K562 (cell line): ENCODE results near the gene PPT1. TPM values are rescaled to one million over a fixed set of nuclear protein-coding genes. Genes with fewer than 3 reads are reported as not detected.

Experiments used
- ESRRA ChIP-seq: fragments of 450-650 bp; IDR thresholded peaks from 2 replicates; pipeline ENCODE4 v1.6.1; 2014; ENCODE audit warnings: low read depth, mild to moderate bottlenecking, moderate library complexity, borderline replicate concordance
- KLF10 ChIP-seq: fragments of 250-450 bp; sonication (Bioruptor Pico); IDR thresholded peaks from 2 replicates; pipeline ENCODE4 v1.6.1; 2021; ENCODE audit warnings: matching md5 sums
- PHF20 ChIP-seq: fragments of 450-650 bp; IDR thresholded peaks from 2 replicates; pipeline ENCODE4 v1.6.1; 2018; ENCODE audit not compliant: partially characterized antibody
- PTRF ChIP-seq: fragments of 450-650 bp; IDR thresholded peaks from 2 replicates; pipeline ENCODE4 v1.6.1; 2016; ENCODE audit warnings: mild to moderate bottlenecking, missing genetic modification characterization, missing compliant biosample characterization
- TOE1 ChIP-seq, 2 experiments: fragments of 450-650 bp in 1 of 2; sonication (generic) in 1 of 2; formaldehyde crosslinking in 1 of 2; IDR thresholded peaks; 2 replicates each; pipeline versions ENCODE4 v1.7.1 to v1.8.0; 2016 to 2022; ENCODE audit warnings: borderline replicate concordance in 2 of 2, mild to moderate bottlenecking in 2 of 2, antibody characterized with exemption in 1 of 2, inconsistent platforms in 1 of 2, low read depth in 1 of 2, missing genetic modification reagents in 1 of 2, moderate library complexity in 1 of 2
- XRCC3 ChIP-seq: fragments of 450-650 bp; IDR thresholded peaks from 2 replicates; pipeline ENCODE4 v1.6.1; 2017; ENCODE audit warnings: mild to moderate bottlenecking, moderate library complexity
- ZBTB7A ChIP-seq: IDR thresholded peaks from 2 replicates; pipeline ENCODE4 v1.6.1; 2011; ENCODE audit warnings: low read depth, mild to moderate bottlenecking, low read length, moderate library complexity, borderline replicate concordance; ENCODE audit not compliant: control insufficient read depth
- ZNF583 ChIP-seq: fragments of 250-450 bp; sonication (Bioruptor Pico); IDR thresholded peaks from 2 replicates; pipeline ENCODE4 v1.4.0; 2020
- ZNF589 ChIP-seq: fragments of 200-800 bp; sonication (Bioruptor generic); IDR thresholded peaks from 2 replicates; pipeline ENCODE4 v1.6.1; 2016; ENCODE audit warnings: low read depth, missing genetic modification characterization, missing compliant biosample characterization
- polyA plus RNA-seq, 8 experiments: library from polyadenylated mRNA; depleted of rRNA in 4 of 8; stranded (reverse) in 5 of 8; unstranded in 3 of 8; fragments of >200 nt; fragmentation: Nextera tagmentation in 2 of 8; fragmentation: Illumina TruSeq in 1 of 8; extraction: Ambion mirVana in 2 of 8; extraction: Trizol in 1 of 8; gene quantifications; 2 replicates each; pipeline versions ENCODE4 v1.2.1 to v1.2.3, GENCODE V29; 2011 to 2014; ENCODE audit warnings: inconsistent platforms in 1 of 8, missing spikeins in 1 of 8
- total RNA-seq, 7 experiments: library from RNA; depleted of rRNA in 6 of 7; stranded (reverse); fragments of >200 nt in 6 of 7; fragmentation: Illumina TruSeq in 2 of 7; extraction: Trizol in 2 of 7; gene quantifications; 2 replicates each; pipeline versions ENCODE4 v1.2.1 to v1.2.3, GENCODE V29; 2011 to 2021; ENCODE audit warnings: low replicate concordance in 1 of 7
- TF ChIP-seq, protein P1 (sequence below): fragments of 450-650 bp; IDR thresholded peaks from 2 replicates; pipeline ENCODE4 v1.6.1; 2016; ENCODE audit warnings: low read depth
- TF ChIP-seq, protein P2 (sequence below), 2 experiments: fragments of 250-450 bp in 1 of 2; fragments of 450-650 bp in 1 of 2; sonication (Bioruptor Pico) in 1 of 2; IDR thresholded peaks; 2 replicates each; pipeline versions ENCODE4 v1.6.1 to v1.8.0; 2016 to 2021; ENCODE audit warnings: mild to moderate bottlenecking in 2 of 2, moderate library complexity in 2 of 2, missing compliant biosample characterization in 1 of 2, missing genetic modification characterization in 1 of 2
- TF ChIP-seq, protein P3 (sequence below): IDR thresholded peaks from 3 replicates; pipeline ENCODE4 v1.6.1; 2011; ENCODE audit warnings: borderline replicate concordance, mild to moderate bottlenecking, moderate library complexity; ENCODE audit not compliant: insufficient read length; ENCODE audit errors: extremely low read depth

Gene PPT1
- total and polyA plus RNA-seq, 9 of the 15 experiments (the other 6 are each of a cell fraction or from before 2014, with no cell fraction given) = 72.2 to 285 (median 143) TPM

DNA sequence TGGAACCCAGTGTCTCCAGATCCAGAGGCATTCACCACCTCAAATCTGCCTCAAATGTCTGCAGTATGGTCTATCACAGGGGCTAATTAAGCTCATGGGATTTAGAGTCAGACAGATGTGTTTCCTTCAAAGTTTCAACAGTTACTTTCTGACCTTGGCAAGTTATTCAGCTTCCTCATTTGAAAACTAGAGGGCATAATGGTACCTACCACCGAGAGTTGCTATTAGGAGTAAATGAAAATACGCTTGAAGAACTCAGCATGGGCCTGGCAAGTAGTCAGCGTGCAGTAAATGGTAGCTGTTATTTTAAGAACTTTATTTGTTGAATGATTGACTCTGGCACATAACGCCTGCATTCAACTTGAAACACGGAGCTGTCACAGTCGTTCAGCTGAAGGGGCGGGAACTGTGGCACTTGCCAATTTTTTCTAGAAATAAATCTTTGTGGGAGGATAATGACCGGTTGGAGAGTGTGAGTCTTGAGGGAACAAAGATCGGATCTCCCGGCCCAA is 57.8 kb downstream of the PPT1 start (continued):
- TF ChIP-seq, protein P1, sequence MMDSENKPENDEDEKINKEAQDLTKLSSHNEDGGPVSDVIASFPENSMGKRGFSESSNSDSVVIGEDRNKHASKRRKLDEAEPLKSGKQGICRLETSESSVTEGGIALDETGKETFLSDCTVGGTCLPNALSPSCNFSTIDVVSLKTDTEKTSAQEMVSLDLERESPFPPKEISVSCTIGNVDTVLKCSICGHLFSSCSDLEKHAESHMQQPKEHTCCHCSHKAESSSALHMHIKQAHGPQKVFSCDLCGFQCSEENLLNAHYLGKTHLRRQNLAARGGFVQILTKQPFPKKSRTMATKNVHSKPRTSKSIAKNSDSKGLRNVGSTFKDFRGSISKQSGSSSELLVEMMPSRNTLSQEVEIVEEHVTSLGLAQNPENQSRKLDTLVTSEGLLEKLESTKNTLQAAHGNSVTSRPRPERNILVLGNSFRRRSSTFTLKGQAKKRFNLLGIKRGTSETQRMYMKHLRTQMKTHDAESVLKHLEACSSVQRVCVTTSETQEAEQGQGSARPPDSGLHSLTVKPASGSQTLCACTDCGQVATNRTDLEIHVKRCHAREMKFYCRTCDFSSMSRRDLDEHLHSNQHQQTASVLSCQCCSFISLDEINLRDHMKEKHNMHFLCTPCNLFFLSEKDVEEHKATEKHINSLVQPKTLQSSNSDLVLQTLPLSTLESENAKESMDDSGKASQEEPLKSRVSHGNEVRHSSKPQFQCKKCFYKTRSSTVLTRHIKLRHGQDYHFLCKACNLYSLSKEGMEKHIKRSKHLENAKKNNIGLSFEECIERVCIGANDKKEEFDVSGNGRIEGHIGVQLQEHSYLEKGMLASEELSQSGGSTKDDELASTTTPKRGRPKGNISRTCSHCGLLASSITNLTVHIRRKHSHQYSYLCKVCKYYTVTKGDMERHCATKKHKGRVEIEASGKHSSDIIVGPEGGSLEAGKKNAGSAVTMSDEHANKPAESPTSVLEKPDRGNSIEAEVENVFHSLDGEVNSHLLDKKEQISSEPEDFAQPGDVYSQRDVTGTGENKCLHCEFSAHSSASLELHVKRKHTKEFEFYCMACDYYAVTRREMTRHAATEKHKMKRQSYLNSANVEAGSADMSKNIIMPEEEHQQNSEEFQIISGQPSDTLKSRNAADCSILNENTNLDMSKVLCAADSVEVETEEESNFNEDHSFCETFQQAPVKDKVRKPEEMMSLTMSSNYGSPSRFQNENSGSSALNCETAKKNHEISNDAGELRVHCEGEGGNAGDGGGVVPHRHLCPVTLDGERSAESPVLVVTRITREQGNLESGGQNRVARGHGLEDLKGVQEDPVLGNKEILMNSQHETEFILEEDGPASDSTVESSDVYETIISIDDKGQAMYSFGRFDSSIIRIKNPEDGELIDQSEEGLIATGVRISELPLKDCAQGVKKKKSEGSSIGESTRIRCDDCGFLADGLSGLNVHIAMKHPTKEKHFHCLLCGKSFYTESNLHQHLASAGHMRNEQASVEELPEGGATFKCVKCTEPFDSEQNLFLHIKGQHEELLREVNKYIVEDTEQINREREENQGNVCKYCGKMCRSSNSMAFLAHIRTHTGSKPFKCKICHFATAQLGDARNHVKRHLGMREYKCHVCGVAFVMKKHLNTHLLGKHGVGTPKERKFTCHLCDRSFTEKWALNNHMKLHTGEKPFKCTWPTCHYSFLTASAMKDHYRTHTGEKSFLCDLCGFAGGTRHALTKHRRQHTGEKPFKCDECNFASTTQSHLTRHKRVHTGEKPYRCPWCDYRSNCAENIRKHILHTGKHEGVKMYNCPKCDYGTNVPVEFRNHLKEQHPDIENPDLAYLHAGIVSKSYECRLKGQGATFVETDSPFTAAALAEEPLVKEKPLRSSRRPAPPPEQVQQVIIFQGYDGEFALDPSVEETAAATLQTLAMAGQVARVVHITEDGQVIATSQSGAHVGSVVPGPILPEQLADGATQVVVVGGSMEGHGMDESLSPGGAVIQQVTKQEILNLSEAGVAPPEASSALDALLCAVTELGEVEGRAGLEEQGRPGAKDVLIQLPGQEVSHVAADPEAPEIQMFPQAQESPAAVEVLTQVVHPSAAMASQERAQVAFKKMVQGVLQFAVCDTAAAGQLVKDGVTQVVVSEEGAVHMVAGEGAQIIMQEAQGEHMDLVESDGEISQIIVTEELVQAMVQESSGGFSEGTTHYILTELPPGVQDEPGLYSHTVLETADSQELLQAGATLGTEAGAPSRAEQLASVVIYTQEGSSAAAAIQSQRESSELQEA = no peak
- TF ChIP-seq TOE1 (IDR thresholded peaks at IDR 0.05; ENCODE audit: borderline replicate concordance) (no peak), TOE1 (CRISPR knock-in tag; IDR thresholded peaks at IDR 0.05; ENCODE audit: borderline replicate concordance, low read depth) (no peak), XRCC3 (no peak), ZNF583 (0 out of 2 replicates have a peak, but pooled peaks have one; percentile 5), PTRF (tag) (0 out of 2 replicates have a peak, but pooled peaks have one; percentile 46), ZBTB7A (no peak), KLF10 (CRISPR knock-in tag) (0 out of 2 replicates have a peak, but pooled peaks have one; percentile 24), PHF20 (no peak), ZNF589 (0 out of 2 replicates have a peak, but pooled peaks have one; percentile 16), ESRRA (peak; percentile 12)
- TF ChIP-seq, protein P2, sequence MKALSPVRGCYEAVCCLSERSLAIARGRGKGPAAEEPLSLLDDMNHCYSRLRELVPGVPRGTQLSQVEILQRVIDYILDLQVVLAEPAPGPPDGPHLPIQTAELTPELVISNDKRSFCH (CRISPR knock-in tag; IDR thresholded peaks at IDR 0.05) = no peak
- TF ChIP-seq, protein P2 (tag; IDR thresholded peaks at IDR 0.05) = 0 out of 2 replicates have a peak, but pooled peaks have one; percentile 18
- TF ChIP-seq, protein P3, sequence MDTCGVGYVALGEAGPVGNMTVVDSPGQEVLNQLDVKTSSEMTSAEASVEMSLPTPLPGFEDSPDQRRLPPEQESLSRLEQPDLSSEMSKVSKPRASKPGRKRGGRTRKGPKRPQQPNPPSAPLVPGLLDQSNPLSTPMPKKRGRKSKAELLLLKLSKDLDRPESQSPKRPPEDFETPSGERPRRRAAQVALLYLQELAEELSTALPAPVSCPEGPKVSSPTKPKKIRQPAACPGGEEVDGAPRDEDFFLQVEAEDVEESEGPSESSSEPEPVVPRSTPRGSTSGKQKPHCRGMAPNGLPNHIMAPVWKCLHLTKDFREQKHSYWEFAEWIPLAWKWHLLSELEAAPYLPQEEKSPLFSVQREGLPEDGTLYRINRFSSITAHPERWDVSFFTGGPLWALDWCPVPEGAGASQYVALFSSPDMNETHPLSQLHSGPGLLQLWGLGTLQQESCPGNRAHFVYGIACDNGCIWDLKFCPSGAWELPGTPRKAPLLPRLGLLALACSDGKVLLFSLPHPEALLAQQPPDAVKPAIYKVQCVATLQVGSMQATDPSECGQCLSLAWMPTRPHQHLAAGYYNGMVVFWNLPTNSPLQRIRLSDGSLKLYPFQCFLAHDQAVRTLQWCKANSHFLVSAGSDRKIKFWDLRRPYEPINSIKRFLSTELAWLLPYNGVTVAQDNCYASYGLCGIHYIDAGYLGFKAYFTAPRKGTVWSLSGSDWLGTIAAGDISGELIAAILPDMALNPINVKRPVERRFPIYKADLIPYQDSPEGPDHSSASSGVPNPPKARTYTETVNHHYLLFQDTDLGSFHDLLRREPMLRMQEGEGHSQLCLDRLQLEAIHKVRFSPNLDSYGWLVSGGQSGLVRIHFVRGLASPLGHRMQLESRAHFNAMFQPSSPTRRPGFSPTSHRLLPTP = no peak
